Endothelial cell of umbilical vein (primary cell): ENCODE results near the gene KMT5B.

ENCODE experiments used
- CTCF ChIP-seq, 2 donors: IDR thresholded peaks; 1 replicate in 1 of 2; 2 replicates in 1 of 2; pipeline ENCODE4 v1.5.1; 2011; ENCODE audit warnings: low read length in 2 of 2, mild to moderate bottlenecking in 2 of 2, moderate library complexity in 2 of 2, control low read depth in 1 of 2, inconsistent platforms in 1 of 2, low read depth in 1 of 2; ENCODE audit not compliant: insufficient read depth in 1 of 2; ENCODE audit errors: extremely low read depth in 1 of 2
- EZH2 ChIP-seq: IDR thresholded peaks from 2 replicates; pipeline ENCODE4 v1.6.1; 2012; ENCODE audit warnings: borderline replicate concordance, low read depth, mild to moderate bottlenecking, moderate library complexity, low read length, inconsistent platforms; ENCODE audit not compliant: severe bottlenecking
- MAX ChIP-seq: IDR thresholded peaks from 2 replicates; pipeline ENCODE4 v1.6.1; 2011; ENCODE audit not compliant: insufficient read depth, insufficient read length
- MYC ChIP-seq: IDR thresholded peaks from one replicate; pipeline ENCODE4 v1.6.1; 2011; ENCODE audit warnings: mild to moderate bottlenecking, low read depth, low read length
- POLR2A ChIP-seq: IDR thresholded peaks from 2 replicates; pipeline ENCODE4 v1.6.1; 2012; ENCODE audit warnings: low read depth, mild to moderate bottlenecking, control low read depth, low read length

GRCh38 chr11:68106165-68106940, 106.7 kb downstream of the KMT5B start:
- TF ChIP-seq MYC (no peak), CTCF (IDR thresholded peaks at IDR 0.05; ENCODE audit: extremely low read depth in 1 of 2, insufficient read depth in 1 of 2, low read depth in 1 of 2, low read length in 2 of 2) (no peak), POLR2A (no peak), EZH2 (no peak), MAX (no peak)
